Measurements from ENCODE around the gene ZNF563.
A peak's percentile ranks its signal among the peaks of the same experiment; 100 is the strongest.

ZNF563 gene

GRCh38 chr19:12289790-12290065 is 43.7 kb downstream of the ZNF563 start:
- Histone ChIP-seq H3K27ac (ENCODE audit: low read length) (no peak overlapping the region), H3K4me3 (ENCODE audit: low read length) (no peak overlapping the region), H3K36me3 (ENCODE audit: insufficient read depth, low read depth, low read length) (no peaks in the 10 kb centered on the region), H3K27me3 (ENCODE audit: insufficient read depth, low read length) (no peaks in the 10 kb centered on the region; the same call in 1 of the 2 replicates), H3K9me3 (ENCODE audit: insufficient read depth, low read depth, low read length) (no peaks in the 10 kb centered on the region), H3K9ac (ENCODE audit: low read depth, low read length) (no peak overlapping the region), H3K4me1 (ENCODE audit: insufficient read depth, low read length) (peaks cover 5% of the 10 kb centered on the region)

GRCh38 chr19:12287958-12288500 is 45.4 kb downstream of the ZNF563 start:
- no peaks in the 10 kb centered on the region for H3K36me3 ChIP-seq (ENCODE audit: insufficient read depth, low read depth, low read length)
- H3K9me3 ChIP-seq (ENCODE audit: insufficient read depth, low read depth, low read length), result no peaks in the 10 kb centered on the region; the same call in 1 of the 2 replicates
- H3K27ac ChIP-seq (ENCODE audit: low read length), result no peak overlapping the region
- no peaks in the 10 kb centered on the region for H3K27me3 ChIP-seq (ENCODE audit: insufficient read depth, low read length)
- no peak overlapping the region for H3K9ac ChIP-seq (ENCODE audit: low read depth, low read length)
- H3K4me1 ChIP-seq (ENCODE audit: insufficient read depth, low read length), result no peaks in the 10 kb centered on the region
- no peak overlapping the region for H3K4me3 ChIP-seq (ENCODE audit: low read length)

- Histone ChIP-seq H3K36me3 (ENCODE audit: insufficient read depth, low read depth, low read length) (no peaks in the 10 kb centered on the region), H3K27me3 (ENCODE audit: insufficient read depth, low read length) (no peaks in the 10 kb centered on the region), H3K4me1 (ENCODE audit: insufficient read depth, low read length) (no peaks in the 10 kb centered on the region), H3K9ac (ENCODE audit: low read depth, low read length) (no peak overlapping the region), H3K27ac (ENCODE audit: low read length) (no peak overlapping the region), H3K4me3 (ENCODE audit: low read length) (no peak overlapping the region), H3K9me3 (ENCODE audit: insufficient read depth, low read depth, low read length) (peaks cover 15% of the 10 kb centered on the region)
These were observed 48.8 kb downstream of the ZNF563 start for GRCh38 chr19:12284631-12285030.

- H3K27me3 ChIP-seq (ENCODE audit: insufficient read depth, low read length), result no peaks in the 10 kb centered on the region
- 0 out of 2 replicates have a peak, but pooled peaks cover 1% of the 10 kb centered on the region for H3K36me3 ChIP-seq (ENCODE audit: insufficient read depth, low read depth, low read length)
- H3K4me3 ChIP-seq (ENCODE audit: low read length), result no peak overlapping the region
- no peak overlapping the region for H3K27ac ChIP-seq (ENCODE audit: low read length)
- H3K9me3 ChIP-seq (ENCODE audit: insufficient read depth, low read depth, low read length), result peaks cover 19% of the 10 kb centered on the region
- no peak overlapping the region for H3K9ac ChIP-seq (ENCODE audit: low read depth, low read length)
- H3K4me1 ChIP-seq (ENCODE audit: insufficient read depth, low read length), result no peaks in the 10 kb centered on the region
These were observed 49.2 kb downstream of the ZNF563 start for GRCh38 chr19:12284226-12284625.

- H3K36me3 ChIP-seq (ENCODE audit: insufficient read depth, low read depth, low read length), result peaks cover 31% of the 10 kb centered on the region
- no peak overlapping the region for H3K27ac ChIP-seq (ENCODE audit: low read length)
- H3K27me3 ChIP-seq (ENCODE audit: insufficient read depth, low read length), result no peaks in the 10 kb centered on the region
- H3K4me1 ChIP-seq (ENCODE audit: insufficient read depth, low read length), result no peaks in the 10 kb centered on the region
- no peak overlapping the region for H3K9ac ChIP-seq (ENCODE audit: low read depth, low read length)
- H3K4me3 ChIP-seq (ENCODE audit: low read length), result no peak overlapping the region
- peaks cover 68% of the 10 kb centered on the region for H3K9me3 ChIP-seq (ENCODE audit: insufficient read depth, low read depth, low read length)
These were observed 54.7 kb downstream of the ZNF563 start for GRCh38 chr19:12278713-12279112.

- Histone ChIP-seq H3K36me3 (ENCODE audit: insufficient read depth, low read depth, low read length) (peaks cover 55% of the 10 kb centered on the region), H3K27me3 (ENCODE audit: insufficient read depth, low read length) (no peaks in the 10 kb centered on the region), H3K9me3 (ENCODE audit: insufficient read depth, low read depth, low read length) (peaks cover 90% of the 10 kb centered on the region), H3K27ac (ENCODE audit: low read length) (no peak overlapping the region), H3K4me1 (ENCODE audit: insufficient read depth, low read length) (no peaks in the 10 kb centered on the region), H3K9ac (ENCODE audit: low read depth, low read length) (no peak overlapping the region), H3K4me3 (ENCODE audit: low read length) (peak overlapping the region; percentile 35; the same call in 1 of the 2 replicates)
These were observed 60.2 kb downstream of the ZNF563 start for GRCh38 chr19:12272980-12273901.

- no peak overlapping the region for H3K9ac ChIP-seq (ENCODE audit: low read depth, low read length)
- peaks cover 84% of the 10 kb centered on the region for H3K9me3 ChIP-seq (ENCODE audit: insufficient read depth, low read depth, low read length)
- 0 out of 2 replicates have a peak overlapping the region, but pooled peaks have one; percentile 35 for H3K4me3 ChIP-seq (ENCODE audit: low read length)
- no peak overlapping the region for H3K27ac ChIP-seq (ENCODE audit: low read length)
- H3K36me3 ChIP-seq (ENCODE audit: insufficient read depth, low read depth, low read length), result peaks cover 55% of the 10 kb centered on the region
- no peaks in the 10 kb centered on the region for H3K27me3 ChIP-seq (ENCODE audit: insufficient read depth, low read length)
- no peaks in the 10 kb centered on the region for H3K4me1 ChIP-seq (ENCODE audit: insufficient read depth, low read length)
These were observed 61.0 kb downstream of the ZNF563 start for GRCh38 chr19:12272386-12272785.

- Histone ChIP-seq H3K4me3 (ENCODE audit: low read length) (no peak overlapping the region; the same call in 1 of the 2 replicates), H3K27me3 (ENCODE audit: insufficient read depth, low read length) (no peaks in the 10 kb centered on the region), H3K9me3 (ENCODE audit: insufficient read depth, low read depth, low read length) (peaks cover 84% of the 10 kb centered on the region), H3K36me3 (ENCODE audit: insufficient read depth, low read depth, low read length) (peaks cover 50% of the 10 kb centered on the region), H3K9ac (ENCODE audit: low read depth, low read length) (no peak overlapping the region), H3K4me1 (ENCODE audit: insufficient read depth, low read length) (no peaks in the 10 kb centered on the region), H3K27ac (ENCODE audit: low read length) (no peak overlapping the region)
These were observed 62.6 kb downstream of the ZNF563 start for GRCh38 chr19:12270854-12271253.

All from iPS-20b (cell line).